GM12892 (cell line): ENCODE results near the gene B3GNT9.

Source experiments
- DNase-seq: peaks from one replicate; pipeline ENCODE4 v3.0.0; 2011; ENCODE audit not compliant: insufficient read length
- FAIRE-seq: peaks from 2 replicates; lab custom pipeline; 2011; peaks lifted over from hg19 to GRCh38; lab: Jason Lieb, UNC
- POLR2A ChIP-seq: IDR thresholded peaks from 2 replicates; pipeline ENCODE4 v1.6.1; 2011; ENCODE audit warnings: low read depth, low read length, control low read depth
- POLR2AphosphoS5 ChIP-seq: IDR thresholded peaks from 2 replicates; pipeline ENCODE4 v1.6.1; 2011; ENCODE audit warnings: low read depth, low read length, control low read depth
- TAF1 ChIP-seq: IDR thresholded peaks from 2 replicates; pipeline ENCODE4 v1.6.1; 2011; ENCODE audit warnings: low read depth, mild to moderate bottlenecking, control low read depth, low read length, borderline replicate concordance

The B3GNT9 gene

GRCh38 chr16:67173808-67174705 is 23.3 kb upstream of the B3GNT9 start:
- DNase-seq = peak; percentile 74
- TF ChIP-seq TAF1 (no peak), POLR2AphosphoS5 (peak; percentile 23; the same call in 1 of the 2 replicates)
- peak; percentile 64 for FAIRE-seq

GRCh38 chr16:67173323-67173722 is 22.5 kb upstream of the B3GNT9 start:
- no peak for FAIRE-seq

GRCh38 chr16:67170949-67171649 is 20.3 kb upstream of the B3GNT9 start:
- DNase-seq = no peak
- FAIRE-seq = peak; percentile 63
- TF ChIP-seq TAF1 = no peak
- TF ChIP-seq POLR2A = no peak
- TF ChIP-seq POLR2AphosphoS5 = no peak

More at GRCh38 chr16:67173323-67173722, 22.5 kb upstream of the B3GNT9 start:
- TF ChIP-seq POLR2A = no peak
- TF ChIP-seq TAF1 = no peak
- no peak for TF ChIP-seq POLR2AphosphoS5
- DNase-seq = no peak

- TF ChIP-seq POLR2AphosphoS5 (no peak), POLR2A (peak; percentile 30; the same call in 1 of the 2 replicates), TAF1 (no peak)
- DNase-seq (peak; percentile 74), FAIRE-seq (peak; percentile 56)
These were observed 19.6 kb upstream of the B3GNT9 start, which contains the start of gene NOL3 for GRCh38 chr16:67170168-67170948. TSS of gene NOL3 (plus strand) at chr16:67170538.

- no peak for TF ChIP-seq POLR2AphosphoS5
- TF ChIP-seq TAF1 = no peak
- no peak for TF ChIP-seq POLR2A
- DNase-seq = no peak
- no peak for FAIRE-seq
These were observed 18.9 kb upstream of the B3GNT9 start for GRCh38 chr16:67169642-67170167.

GRCh38 chr16:67169011-67169451 is 18.2 kb upstream of the B3GNT9 start:
- FAIRE-seq = no peak
- TF ChIP-seq TAF1 (no peak), POLR2A (no peak)
- no peak for DNase-seq

DNA sequence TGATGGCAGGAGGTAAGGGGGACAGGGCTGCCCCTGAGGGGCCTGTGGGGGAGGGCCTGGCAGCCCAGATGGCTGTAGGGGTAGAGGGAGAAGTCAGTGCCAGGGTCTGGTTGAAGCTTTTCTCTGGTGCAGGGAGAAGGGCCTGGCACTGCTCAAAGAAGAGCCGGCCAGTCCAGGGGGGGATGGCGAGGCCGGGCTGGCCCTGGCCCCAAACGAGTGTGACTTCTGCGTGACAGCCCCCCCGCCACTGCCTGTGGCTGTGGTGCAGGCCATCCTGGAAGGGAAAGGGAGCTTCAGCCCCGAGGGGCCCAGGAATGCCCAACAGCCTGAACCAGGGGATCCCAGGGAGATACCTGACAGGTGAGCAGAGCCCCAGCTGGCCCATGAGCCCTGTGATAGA is 16.8 kb upstream of the B3GNT9 start:
- TF ChIP-seq POLR2AphosphoS5 (no peak), TAF1 (no peak), POLR2A (no peak)
- no peak for DNase-seq
- FAIRE-seq = no peak

- FAIRE-seq = peak; percentile 56
- DNase-seq = no peak
- no peak for TF ChIP-seq TAF1
- TF ChIP-seq POLR2A = no peak
- TF ChIP-seq POLR2AphosphoS5 = no peak
These were observed 15.9 kb upstream of the B3GNT9 start for GRCh38 chr16:67166598-67167168.

DNA sequence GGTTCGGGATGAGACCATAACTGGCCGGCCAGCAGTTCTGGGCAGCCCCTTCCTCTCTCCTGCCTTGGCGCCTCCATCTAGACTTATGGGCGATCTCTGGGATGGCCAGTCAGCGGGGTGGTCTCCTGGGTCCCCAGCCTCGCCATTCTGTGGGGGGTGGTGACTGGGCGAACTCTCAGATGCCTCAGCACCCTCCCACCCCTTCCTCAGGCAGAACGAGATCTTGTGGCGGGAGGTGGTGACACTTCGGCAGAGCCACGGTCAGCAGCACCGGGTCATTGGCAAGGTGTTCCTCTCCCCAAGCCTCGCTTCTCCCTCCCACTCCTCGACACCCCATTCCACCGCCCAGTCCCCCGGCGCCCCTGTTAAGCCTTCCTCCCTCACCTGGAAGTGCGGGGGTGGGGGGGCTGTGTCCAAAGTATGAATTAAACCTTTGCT is 15.3 kb upstream of the B3GNT9 start:
- DNase-seq (no peak), FAIRE-seq (no peak)
- TF ChIP-seq TAF1 = no peak
